HG03520 (cell line): ENCODE results near the gene TCN1.

Experiments
- ATAC-seq: cut with Tn5 transposase; IDR thresholded peaks from one replicate; pipeline ENCODE4 v1.9.1; 2021; ENCODE audit warnings: mild to moderate bottlenecking, moderate library complexity; ENCODE audit not compliant: unreplicated experiment

Gene TCN1

DNA sequence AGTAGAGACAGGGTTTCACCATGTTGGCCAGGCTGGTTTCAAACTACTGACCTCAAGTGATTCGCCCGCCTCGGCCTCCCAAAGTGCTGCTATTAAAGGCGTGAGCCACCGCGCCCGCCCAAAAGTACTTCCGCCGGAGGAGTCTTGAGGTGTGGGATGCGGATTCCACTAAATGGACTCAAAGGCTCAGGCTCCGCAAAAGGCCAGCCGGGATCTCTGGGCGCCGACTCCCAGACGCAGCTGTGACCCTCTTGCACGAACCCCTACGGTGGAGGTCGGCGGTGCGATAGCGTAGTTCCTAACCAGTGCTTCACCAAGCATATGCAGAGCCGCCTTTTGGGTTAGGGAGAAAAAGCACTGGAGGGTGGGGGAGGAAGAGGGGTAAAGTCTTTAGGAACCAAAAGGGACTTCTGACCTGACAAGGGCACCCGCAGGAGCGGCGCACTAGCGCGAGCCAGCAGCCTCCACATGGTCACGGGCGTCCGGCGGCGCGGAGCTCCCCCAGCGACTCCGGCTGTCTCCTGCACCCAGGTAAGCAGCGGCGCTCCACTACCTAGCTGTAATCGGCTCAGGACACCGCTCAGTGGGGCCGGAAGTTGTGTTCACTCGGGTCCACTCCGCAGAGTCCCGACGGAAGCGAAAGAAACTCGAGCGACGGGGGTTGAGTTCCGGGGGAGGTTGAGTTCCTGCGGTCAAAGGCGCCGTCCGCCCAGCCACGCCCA lies 55.9 kb downstream of the TCN1 start, which contains the start of gene MRPL16:
MRPL16 (minus strand) TSS at position 590 of the 722 bp plus-strand sequence; CDS start at position 470, 120 bp downstream.
- ATAC-seq = peak; percentile 97

DNA sequence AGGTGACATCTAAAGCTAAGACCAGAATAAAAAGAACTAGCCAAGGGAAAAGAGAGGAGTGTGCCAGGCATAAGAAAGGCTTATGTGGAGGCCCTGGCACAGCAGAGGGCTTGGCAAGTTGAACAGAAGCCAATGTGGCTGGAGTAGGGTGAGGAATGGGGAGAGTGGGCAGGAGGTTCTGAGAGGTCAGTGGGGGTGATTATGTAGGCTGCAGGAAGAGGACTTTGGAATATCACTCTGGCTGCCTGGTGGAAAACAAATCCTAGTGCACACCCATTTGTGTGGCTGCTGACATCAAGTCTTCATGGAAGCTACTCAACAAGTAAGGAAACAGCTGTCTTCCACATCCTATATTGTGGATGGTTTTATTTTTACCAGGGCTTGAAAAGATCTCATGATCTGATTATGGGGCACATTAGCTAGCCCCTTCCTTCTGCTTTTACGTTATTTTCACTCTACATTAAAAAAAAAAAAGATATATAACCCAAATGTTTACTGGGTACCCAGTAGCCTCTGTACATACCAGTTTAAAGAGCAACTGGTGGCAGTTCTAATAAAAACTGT lies 59.2 kb downstream of the TCN1 start:
- ATAC-seq = no peak

DNA sequence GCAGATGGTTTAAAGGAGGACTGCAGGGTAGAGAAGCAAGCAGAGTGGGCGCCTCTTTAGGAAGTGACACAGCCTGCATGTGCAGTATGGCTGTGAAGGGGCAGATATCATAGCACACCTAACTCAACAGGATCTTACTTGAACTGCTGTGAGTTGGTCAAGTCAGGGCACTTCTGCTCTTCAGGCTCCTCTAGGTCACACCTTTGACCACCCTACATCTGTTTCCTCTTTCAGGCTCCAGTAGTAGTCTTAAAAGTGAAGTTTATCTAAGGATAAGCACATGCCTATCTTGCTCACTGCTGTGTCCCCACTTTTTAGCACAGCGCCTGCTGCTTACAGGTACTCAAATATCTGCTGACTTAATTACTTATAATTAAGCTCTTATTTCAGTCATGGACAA lies 62.2 kb downstream of the TCN1 start:
- no peak for ATAC-seq
